NK-92 treated with Interleukin-12 subunit alpha and Interleukin-12 subunit beta, amount 100 ng/mL, for 24 hours (cell line): ENCODE results near the gene MCRIP1.
"Not testable (repeated sequence)": the region's sequence is repeated elsewhere in the genome, so short reads cannot be mapped to it uniquely, and the experiment has no call there.

ENCODE experiments used
- DNase-seq: peaks from one replicate; lab custom pipeline; 2025; lab: John Stamatoyannopoulos, UW

Gene MCRIP1

GRCh38 chr17:81840826-81841778, 8.0 kb upstream of the MCRIP1 start:
- no peak for DNase-seq

- DNase-seq, result not testable (repeated sequence)
Observed at GRCh38 chr17:81840059-81840458, 7.0 kb upstream of the MCRIP1 start.

DNA sequence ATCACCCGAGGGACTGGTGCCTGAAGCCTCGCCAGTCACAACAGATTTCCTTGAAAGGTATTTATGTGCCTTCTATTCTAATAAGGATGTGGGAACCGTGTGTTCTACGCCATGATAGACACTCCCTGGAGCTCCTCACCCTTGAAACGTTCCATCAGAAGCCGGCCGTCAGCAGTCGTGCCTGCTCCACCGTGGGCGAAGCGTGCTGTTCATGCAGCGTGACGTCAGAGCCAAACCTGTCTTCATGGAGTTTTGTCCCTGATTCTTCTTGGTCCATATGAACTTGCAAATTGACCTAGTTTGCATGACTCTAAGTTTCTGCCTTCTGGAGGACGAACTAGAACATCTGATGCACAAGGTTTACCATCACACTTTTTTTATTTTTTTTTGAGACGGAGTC, 6.2 kb upstream of the MCRIP1 start:
- DNase-seq, result no peak

- DNase-seq, result no peak
Observed at GRCh38 chr17:81838753-81839255, 5.7 kb upstream of the MCRIP1 start.

DNA sequence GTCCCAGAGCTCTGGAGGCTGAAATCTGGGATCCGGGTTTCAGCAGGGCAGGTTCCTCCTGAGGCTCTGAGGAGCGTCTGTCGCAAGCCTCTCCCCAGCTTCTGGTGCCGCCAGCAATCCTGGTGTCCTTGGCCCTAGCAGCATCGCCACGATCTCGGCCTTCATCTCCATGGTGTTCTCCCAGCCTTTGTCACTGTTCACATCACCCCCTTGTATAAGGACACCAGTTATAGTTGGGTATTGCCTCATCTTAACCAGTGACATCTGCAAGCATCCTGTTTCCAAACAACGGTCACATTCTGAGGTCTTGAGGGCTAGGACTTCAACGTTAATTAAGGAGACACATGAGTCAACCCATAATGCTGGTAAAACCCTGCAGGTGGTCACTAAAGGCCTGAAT, 4.5 kb upstream of the MCRIP1 start:
- no peak for DNase-seq

DNA sequence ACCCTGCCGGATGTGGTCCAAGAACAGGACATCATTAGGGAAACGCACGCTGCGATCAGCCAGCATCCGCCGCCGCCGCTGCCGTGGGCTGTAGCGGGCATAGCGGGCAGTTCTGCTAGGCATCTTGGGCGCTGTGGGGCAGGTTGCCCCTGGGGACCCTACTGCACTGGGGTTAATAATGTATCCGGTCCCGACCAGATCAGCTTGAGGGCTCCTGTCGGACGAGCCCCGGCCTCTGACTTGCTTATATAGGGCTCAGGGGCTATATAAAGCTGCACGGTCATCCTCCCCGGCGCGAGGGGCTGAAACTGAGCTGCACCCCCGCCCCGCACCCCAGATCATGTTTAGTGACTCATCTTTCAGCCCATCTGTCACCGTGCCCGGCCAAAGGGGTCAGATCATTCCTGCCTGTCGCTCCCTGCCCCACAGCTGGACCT, 1.8 kb upstream of the MCRIP1 start, which contains the start of gene PPP1R27:
Gene PPP1R27 (minus strand): TSS at position 220 of the 437 bp plus-strand sequence. CDS start 97 bp downstream, at position 123.
- no peak for DNase-seq

GRCh38 chr17:81833921-81834830, 1.1 kb upstream of the MCRIP1 start:
- no peak for DNase-seq

DNA sequence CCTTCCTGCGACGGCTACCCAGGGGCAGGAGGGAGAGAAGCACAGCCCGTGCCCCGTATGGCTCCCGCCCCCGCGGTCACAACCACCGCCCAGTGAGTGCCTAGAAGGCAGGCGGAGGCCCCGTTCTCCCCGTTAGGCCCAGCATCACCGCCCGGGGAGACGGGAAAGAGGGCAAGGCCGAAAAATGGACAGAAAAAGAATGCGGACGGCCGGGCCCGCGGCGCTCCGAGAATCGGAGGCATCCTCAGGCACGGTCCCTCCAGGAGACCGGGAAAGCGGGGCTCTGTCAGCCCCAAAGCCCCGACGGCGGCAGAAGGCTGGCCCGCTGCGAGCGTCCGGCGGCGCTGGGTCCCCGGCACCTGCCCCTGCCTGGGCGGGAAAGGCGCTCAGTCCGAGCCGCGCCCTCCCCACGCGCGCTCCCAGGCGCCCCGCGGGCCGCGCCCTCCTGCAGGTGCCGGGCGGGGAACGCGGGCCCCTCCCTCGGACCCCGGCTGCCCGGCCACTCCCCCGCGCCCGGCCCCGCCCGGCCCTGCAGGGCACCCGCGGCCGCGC, 407 bp downstream of the MCRIP1 start:
- no peak for DNase-seq

GRCh38 chr17:81831957-81832607, 1.0 kb downstream of the MCRIP1 start:
- no peak for DNase-seq

GRCh38 chr17:81831563-81831956, 1.5 kb downstream of the MCRIP1 start:
- no peak for DNase-seq

DNA sequence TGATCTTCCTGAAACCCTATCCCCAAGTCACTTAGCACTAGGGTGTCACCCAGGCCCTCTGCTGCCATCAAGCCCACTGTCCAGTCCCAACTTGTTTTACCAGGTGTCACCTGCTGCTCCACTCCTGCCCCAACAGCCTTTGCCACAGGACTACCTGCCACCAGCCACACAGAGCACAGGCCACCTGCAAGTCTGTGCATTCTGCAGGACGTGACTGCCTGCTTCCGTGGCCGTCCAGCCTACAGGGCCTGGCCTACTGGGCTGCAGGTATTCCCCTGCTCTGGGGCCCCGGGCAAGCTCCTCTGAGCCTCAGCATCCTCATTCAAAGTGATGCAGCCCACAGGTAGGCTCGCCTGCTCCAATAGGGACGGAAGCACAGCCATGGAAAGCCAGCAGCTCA, 3.2 kb downstream of the MCRIP1 start:
- DNase-seq, result no peak

DNA sequence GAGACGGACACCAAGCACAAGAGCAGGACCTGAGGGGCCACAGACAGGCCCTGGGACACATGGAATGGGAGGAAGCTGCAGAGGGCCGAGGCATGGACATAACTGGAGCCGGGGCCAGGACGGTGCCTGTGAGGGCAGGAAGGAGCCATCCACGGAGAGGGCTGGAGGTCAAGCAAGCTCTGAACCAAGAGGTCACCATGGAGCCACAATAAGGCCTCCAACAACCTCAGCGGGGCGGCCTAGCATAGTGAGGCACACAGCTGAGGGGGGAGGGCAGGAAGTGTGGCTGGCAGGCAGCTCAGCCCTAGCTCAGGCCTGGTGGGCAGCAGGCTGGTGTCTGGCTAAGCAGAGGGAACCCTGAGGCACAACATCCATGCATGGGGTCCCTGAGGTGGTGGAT, 4.4 kb downstream of the MCRIP1 start:
- no peak for DNase-seq

DNA sequence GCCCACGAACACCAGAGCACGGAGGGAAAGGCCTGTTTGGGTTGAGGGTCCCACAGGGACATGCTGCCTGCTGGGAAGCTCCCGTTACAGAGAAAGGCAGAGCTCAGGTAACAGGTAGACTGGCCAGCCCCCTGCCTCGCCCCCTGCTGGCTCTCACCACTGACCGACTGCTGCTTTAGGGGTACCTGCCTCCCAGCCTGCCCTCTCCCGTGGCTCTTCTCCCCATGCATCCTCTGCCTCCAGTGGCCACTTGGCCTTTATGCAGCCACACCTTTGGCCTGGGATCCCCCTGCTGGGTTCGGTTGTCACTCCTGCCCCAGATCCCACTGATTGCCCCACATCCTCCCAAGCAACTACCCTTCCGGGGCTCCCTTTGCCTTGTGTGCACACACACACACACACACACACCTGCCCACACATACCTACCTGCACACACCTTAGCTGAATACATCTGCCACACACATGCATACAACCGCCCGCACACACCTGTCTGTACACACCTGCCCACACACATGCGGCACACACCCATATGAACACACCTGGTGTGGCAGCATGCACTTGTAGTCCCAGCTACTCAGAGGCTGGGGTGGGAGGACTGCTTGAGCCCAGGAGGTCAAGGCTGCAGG, 7.1 kb downstream of the MCRIP1 start:
- DNase-seq, result no peak

- no peak for DNase-seq
Observed at GRCh38 chr17:81824595-81824994, 8.5 kb downstream of the MCRIP1 start.

- DNase-seq, result no peak
Observed at GRCh38 chr17:81823820-81824550, 9.1 kb downstream of the MCRIP1 start.

- DNase-seq, result no peak
Observed at GRCh38 chr17:81822996-81823819, 9.9 kb downstream of the MCRIP1 start.

DNA sequence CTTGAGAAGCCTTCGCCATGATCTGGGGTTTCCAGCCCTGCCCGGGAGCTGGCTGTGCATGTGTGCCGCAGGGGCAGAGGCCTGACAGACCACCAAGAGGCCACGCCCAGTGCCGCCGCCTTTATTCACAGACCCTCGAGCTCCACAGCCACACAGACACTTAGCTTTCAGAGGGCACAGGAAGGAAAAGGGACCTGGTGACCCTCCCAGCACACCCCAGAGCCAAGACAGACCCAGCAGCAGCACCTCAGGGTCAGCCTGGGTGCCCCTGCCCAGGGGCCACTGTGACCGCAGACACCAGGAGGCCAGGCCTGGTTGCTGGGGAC, 10.8 kb downstream of the MCRIP1 start:
- DNase-seq, result no peak

GRCh38 chr17:81821603-81822311, 11.3 kb downstream of the MCRIP1 start:
- no peak for DNase-seq

DNA sequence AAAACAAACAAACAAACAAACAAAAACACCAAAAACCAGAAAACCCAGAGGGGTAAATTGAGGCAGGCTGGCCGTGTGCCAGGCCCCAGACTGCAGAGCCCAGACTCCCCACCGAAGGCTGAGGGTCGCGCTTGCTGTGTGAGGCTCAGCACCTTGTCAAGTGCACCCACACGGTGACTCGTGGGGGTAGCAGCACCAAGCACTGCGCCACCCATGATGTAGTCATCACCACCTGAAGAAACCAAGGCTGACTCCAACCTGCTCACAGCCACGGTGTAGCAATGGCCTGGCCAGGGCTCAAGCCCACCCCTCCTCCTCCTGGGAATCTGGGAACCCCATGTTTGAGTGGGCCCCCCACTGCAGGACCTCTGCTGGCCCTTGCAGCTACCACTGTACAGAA, 11.9 kb downstream of the MCRIP1 start:
- DNase-seq, result no peak
